ENCODE data around the gene CADPS2. TPM values are rescaled to one million over a fixed set of nuclear protein-coding genes. Genes with fewer than 3 reads are reported as not detected.

CADPS2 gene
- total RNA-seq, 2 experiments from 2014 or later = not detected

DNA sequence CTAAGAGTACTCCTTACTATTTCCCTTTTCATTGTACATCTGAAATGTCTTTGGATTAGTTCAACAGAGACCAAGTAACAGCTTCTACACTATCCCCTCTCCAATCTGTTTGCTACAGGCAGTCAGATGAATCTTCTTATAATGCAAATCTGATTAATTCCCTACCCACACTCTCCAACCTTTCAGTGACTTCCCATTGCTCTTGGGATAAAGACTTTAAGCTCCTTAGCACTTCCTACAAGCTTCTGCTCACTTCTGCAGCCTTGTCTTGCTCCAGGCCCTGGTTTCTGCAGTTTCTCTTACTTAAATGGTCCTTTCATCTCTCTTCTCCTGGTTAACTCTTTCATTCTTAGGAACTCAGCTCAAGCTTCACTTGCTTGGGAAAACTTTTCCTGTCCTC, 516.5 kb downstream of the CADPS2 start:
- ChIA-PET CTCF (ENCODE audit: unreplicated experiment) (no interaction called here), POLR2A (no interaction called here)
- Histone ChIP-seq H3K4me2 (ENCODE audit: low read length) (no peak overlapping the region), H3K9me3 (ENCODE audit: low read length) (no peaks in the 10 kb centered on the region), H3K36me3 (ENCODE audit: insufficient read depth, low read length) (no peaks in the 10 kb centered on the region), H4K20me1 (ENCODE audit: insufficient read depth, low read length) (no peaks in the 10 kb centered on the region), H3K9me2 (ENCODE audit: insufficient read depth, low read length) (no peaks in the 10 kb centered on the region), H2AFZ (ENCODE audit: low read length) (no peak overlapping the region), H3K79me2 (ENCODE audit: insufficient read depth, low read depth, low read length) (no peaks in the 10 kb centered on the region), H3K27ac (ENCODE audit: low read depth, low read length, poor library complexity, severe bottlenecking) (no peak overlapping the region), H3K4me3 (ENCODE audit: low read depth, low read length, poor library complexity, severe bottlenecking) (no peak overlapping the region), H3K4me1 (ENCODE audit: insufficient read depth, low read length, poor library complexity, severe bottlenecking) (no peaks in the 10 kb centered on the region)
- intact Hi-C loops (cut with micrococcal nuclease; ENCODE audit: unreplicated experiment) = no loop called here
- BruUV-seq (replicated peaks) = no TSS peak
- DNase-seq (ENCODE audit: low spot score) = no peak
- TF ChIP-seq, protein P1, sequence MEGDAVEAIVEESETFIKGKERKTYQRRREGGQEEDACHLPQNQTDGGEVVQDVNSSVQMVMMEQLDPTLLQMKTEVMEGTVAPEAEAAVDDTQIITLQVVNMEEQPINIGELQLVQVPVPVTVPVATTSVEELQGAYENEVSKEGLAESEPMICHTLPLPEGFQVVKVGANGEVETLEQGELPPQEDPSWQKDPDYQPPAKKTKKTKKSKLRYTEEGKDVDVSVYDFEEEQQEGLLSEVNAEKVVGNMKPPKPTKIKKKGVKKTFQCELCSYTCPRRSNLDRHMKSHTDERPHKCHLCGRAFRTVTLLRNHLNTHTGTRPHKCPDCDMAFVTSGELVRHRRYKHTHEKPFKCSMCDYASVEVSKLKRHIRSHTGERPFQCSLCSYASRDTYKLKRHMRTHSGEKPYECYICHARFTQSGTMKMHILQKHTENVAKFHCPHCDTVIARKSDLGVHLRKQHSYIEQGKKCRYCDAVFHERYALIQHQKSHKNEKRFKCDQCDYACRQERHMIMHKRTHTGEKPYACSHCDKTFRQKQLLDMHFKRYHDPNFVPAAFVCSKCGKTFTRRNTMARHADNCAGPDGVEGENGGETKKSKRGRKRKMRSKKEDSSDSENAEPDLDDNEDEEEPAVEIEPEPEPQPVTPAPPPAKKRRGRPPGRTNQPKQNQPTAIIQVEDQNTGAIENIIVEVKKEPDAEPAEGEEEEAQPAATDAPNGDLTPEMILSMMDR (conservative IDR thresholded peaks at IDR 0.05; ENCODE audit: low read length) = no peak
- TF ChIP-seq EZH2phosphoT487 (IDR thresholded peaks at IDR 0.05; ENCODE audit: borderline replicate concordance, low read depth, low read length) = no peak

DNA sequence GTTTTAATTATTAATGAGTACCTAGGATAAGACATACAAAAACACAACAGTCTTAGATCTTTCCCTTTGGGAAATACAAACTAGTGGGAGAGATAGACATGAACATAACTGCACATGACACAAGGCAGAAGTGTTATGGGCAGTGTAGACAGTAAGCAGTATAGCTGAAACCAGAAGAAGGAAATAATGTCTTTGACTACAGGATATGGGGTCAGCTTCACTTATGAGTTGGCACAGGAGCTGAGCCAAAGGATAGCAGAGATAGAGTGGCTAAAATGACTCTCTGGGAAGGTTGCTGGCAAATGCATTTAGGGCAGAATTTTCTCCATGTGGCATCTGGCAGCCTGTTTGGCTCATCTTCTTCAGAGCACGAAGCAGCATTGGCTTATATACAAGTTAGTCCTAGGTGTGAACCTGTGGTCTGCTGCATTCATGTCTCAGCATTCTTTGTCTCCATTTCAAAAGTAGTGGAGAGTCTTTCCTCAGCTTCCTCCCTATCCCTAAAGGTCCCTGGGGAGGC, 521.4 kb downstream of the CADPS2 start:
- ChIA-PET CTCF (ENCODE audit: unreplicated experiment) (no interaction called here), POLR2A (interaction anchor here (1.1 to 1.3 kb wide), 2 partner anchors 11 to 13 kb away, joined by 3 to 4 read pairs; no protein-coding TSS in a partner anchor)
- no peak overlapping the region for H2AFZ ChIP-seq (ENCODE audit: low read length)
- no peak for TF ChIP-seq EZH2phosphoT487 (IDR thresholded peaks at IDR 0.05; ENCODE audit: borderline replicate concordance, low read depth, low read length)
- TF ChIP-seq, protein P1 (conservative IDR thresholded peaks at IDR 0.05; ENCODE audit: low read length) = no peak
- no peak overlapping the region for H3K4me2 ChIP-seq (ENCODE audit: low read length)
- no peaks in the 10 kb centered on the region for H3K9me2 ChIP-seq (ENCODE audit: insufficient read depth, low read length)
- intact Hi-C loops (cut with micrococcal nuclease; ENCODE audit: unreplicated experiment) = no loop called here
- no peaks in the 10 kb centered on the region for H3K9me3 ChIP-seq (ENCODE audit: low read length)
- H3K4me3 ChIP-seq (ENCODE audit: low read depth, low read length, poor library complexity, severe bottlenecking) = no peak overlapping the region
- H3K36me3 ChIP-seq (ENCODE audit: insufficient read depth, low read length) = no peaks in the 10 kb centered on the region
- H3K4me1 ChIP-seq (ENCODE audit: insufficient read depth, low read length, poor library complexity, severe bottlenecking) = no peaks in the 10 kb centered on the region
- no peaks in the 10 kb centered on the region for H4K20me1 ChIP-seq (ENCODE audit: insufficient read depth, low read length)
- DNase-seq (ENCODE audit: low spot score) = no peak
- H3K79me2 ChIP-seq (ENCODE audit: insufficient read depth, low read depth, low read length) = no peaks in the 10 kb centered on the region
- BruUV-seq (replicated peaks) = no TSS peak
- H3K27ac ChIP-seq (ENCODE audit: low read depth, low read length, poor library complexity, severe bottlenecking) = no peak overlapping the region

DNA sequence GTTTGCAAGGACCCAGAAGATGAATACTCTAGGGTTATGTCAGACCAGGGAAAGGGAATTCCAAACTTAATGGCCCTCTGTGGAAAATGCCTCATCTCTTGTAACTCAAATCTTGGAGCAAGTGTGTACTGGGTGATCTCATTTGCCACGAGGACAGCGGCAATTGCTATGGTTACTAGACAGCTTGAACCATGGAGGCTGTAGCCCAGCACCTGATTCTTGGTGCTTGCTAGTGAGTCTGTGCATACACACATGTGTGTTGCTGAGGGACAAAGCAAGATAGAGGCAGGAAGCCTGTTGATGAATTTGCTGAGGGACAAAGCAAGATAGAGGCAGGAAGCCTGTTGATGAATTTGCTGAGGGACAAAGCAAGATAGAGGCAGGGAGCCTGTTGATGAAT, 523.1 kb downstream of the CADPS2 start:
- Histone ChIP-seq H3K4me2 (ENCODE audit: low read length) (no peak overlapping the region), H2AFZ (ENCODE audit: low read length) (no peak overlapping the region), H3K9me3 (ENCODE audit: low read length) (no peaks in the 10 kb centered on the region), H3K36me3 (ENCODE audit: insufficient read depth, low read length) (no peaks in the 10 kb centered on the region), H3K79me2 (ENCODE audit: insufficient read depth, low read depth, low read length) (no peaks in the 10 kb centered on the region), H4K20me1 (ENCODE audit: insufficient read depth, low read length) (no peaks in the 10 kb centered on the region), H3K4me1 (ENCODE audit: insufficient read depth, low read length, poor library complexity, severe bottlenecking) (no peaks in the 10 kb centered on the region), H3K27ac (ENCODE audit: low read depth, low read length, poor library complexity, severe bottlenecking) (no peak overlapping the region), H3K4me3 (ENCODE audit: low read depth, low read length, poor library complexity, severe bottlenecking) (no peak overlapping the region), H3K9me2 (ENCODE audit: insufficient read depth, low read length) (no peaks in the 10 kb centered on the region)
- ChIA-PET CTCF (ENCODE audit: unreplicated experiment) (no interaction called here), POLR2A (no interaction called here)
- intact Hi-C loops (cut with micrococcal nuclease; ENCODE audit: unreplicated experiment) = no loop called here
- TF ChIP-seq, protein P1 (conservative IDR thresholded peaks at IDR 0.05; ENCODE audit: low read length) = no peak
- no peak for TF ChIP-seq EZH2phosphoT487 (IDR thresholded peaks at IDR 0.05; ENCODE audit: borderline replicate concordance, low read depth, low read length)
- DNase-seq (ENCODE audit: low spot score) = no peak
- BruUV-seq (replicated peaks) = no TSS peak
